ENCODE measurements around the gene PTCRA.

- TF ChIP-seq CTCF (conservative IDR thresholded peaks at IDR 0.05; ENCODE audit: low read depth, low read length): no peak
- TF ChIP-seq MAFK (IDR thresholded peaks at IDR 0.05; ENCODE audit: low read depth, low read length): no peak
- TF ChIP-seq USF2 (IDR thresholded peaks at IDR 0.05; ENCODE audit: low read depth, low read length): no peak
- TF ChIP-seq CEBPB (IDR thresholded peaks at IDR 0.05; ENCODE audit: low read depth, low read length): no peak
- TF ChIP-seq RAD21 (IDR thresholded peaks at IDR 0.05; ENCODE audit: low read length): no peak
- no peak for TF ChIP-seq POLR2A (IDR thresholded peaks at IDR 0.05; ENCODE audit: low read depth, low read length)
- TF ChIP-seq MAZ (IDR thresholded peaks at IDR 0.05; ENCODE audit: borderline replicate concordance, low read depth, low read length): no peak
- no peak for TF ChIP-seq ELK1 (IDR thresholded peaks at IDR 0.05; ENCODE audit: borderline replicate concordance, low read depth, low read length)
- no peak for TF ChIP-seq FOS (IDR thresholded peaks at IDR 0.05; ENCODE audit: low read depth, low read length)
- TF ChIP-seq RCOR1 (IDR thresholded peaks at IDR 0.05; ENCODE audit: insufficient replicate concordance, low read length): no peak
- TF ChIP-seq RFX5 (IDR thresholded peaks at IDR 0.05; ENCODE audit: low read depth, low read length): no peak
- no peak for TF ChIP-seq SMC3 (IDR thresholded peaks at IDR 0.05; ENCODE audit: low read depth, low read length)
- TF ChIP-seq NFE2L2 (IDR thresholded peaks at IDR 0.05; ENCODE audit: low read depth, low read length): no peak
- no peak for TF ChIP-seq MXI1 (IDR thresholded peaks at IDR 0.05; ENCODE audit: borderline replicate concordance, low read depth, low read length)
These were observed 16.0 kb upstream of the PTCRA start for GRCh38 chr6:42899871-42900270.
